WTC11 (cell line): ENCODE measurements around the gene LBHD1. TPM values are rescaled to one million over a fixed set of nuclear protein-coding genes. Genes with fewer than 3 reads are reported as not detected.

Source experiments
- AR ChIP-seq: fragments of 250-450 bp; sonication (Bioruptor Pico); IDR thresholded peaks from 2 replicates; pipeline ENCODE4 v1.9.0; 2021; ENCODE audit warnings: mild to moderate bottlenecking
- ATF1 ChIP-seq: sonication (generic); formaldehyde crosslinking; IDR thresholded peaks from 2 replicates; pipeline ENCODE4 v1.8.1; 2023; ENCODE audit warnings: mild to moderate bottlenecking, moderate library complexity, missing genetic modification reagents
- ATF2 ChIP-seq: sonication (generic); formaldehyde crosslinking; IDR thresholded peaks from 2 replicates; pipeline ENCODE4 v1.8.1; 2022; ENCODE audit warnings: low read depth, missing genetic modification reagents, borderline replicate concordance
- ATF6 ChIP-seq: sonication (generic); formaldehyde crosslinking; IDR thresholded peaks from 2 replicates; pipeline ENCODE4 v1.8.1; 2023; ENCODE audit warnings: mild to moderate bottlenecking, missing genetic modification reagents
- ETV6 ChIP-seq: sonication (generic); formaldehyde crosslinking; IDR thresholded peaks from 2 replicates; pipeline ENCODE4 v1.8.1; 2022; ENCODE audit warnings: mild to moderate bottlenecking, missing genetic modification reagents
- FOXK1 ChIP-seq: sonication (generic); formaldehyde crosslinking; IDR thresholded peaks from 2 replicates; pipeline ENCODE4 v1.8.0; 2022; ENCODE audit warnings: mild to moderate bottlenecking, moderate library complexity, missing genetic modification reagents
- GABPB1 ChIP-seq: sonication (generic); formaldehyde crosslinking; IDR thresholded peaks from 2 replicates; pipeline ENCODE4 v1.8.1; 2023; ENCODE audit warnings: mild to moderate bottlenecking, missing genetic modification reagents
- IRF1 ChIP-seq: sonication (generic); formaldehyde crosslinking; IDR thresholded peaks from 2 replicates; pipeline ENCODE4 v1.8.0; 2023; ENCODE audit warnings: missing genetic modification reagents
- JUN ChIP-seq: sonication (generic); formaldehyde crosslinking; IDR thresholded peaks from 2 replicates; pipeline ENCODE4 v1.8.0; 2023; ENCODE audit warnings: mild to moderate bottlenecking, missing genetic modification reagents
- MLX ChIP-seq: sonication (generic); formaldehyde crosslinking; IDR thresholded peaks from 2 replicates; pipeline ENCODE4 v1.8.1; 2023; ENCODE audit warnings: mild to moderate bottlenecking, missing genetic modification reagents, moderate library complexity
- MXD4 ChIP-seq: fragments of 250-450 bp; sonication (Bioruptor Pico); IDR thresholded peaks from 2 replicates; pipeline ENCODE4 v1.8.0; 2021; ENCODE audit warnings: mild to moderate bottlenecking, moderate library complexity, borderline replicate concordance
- NFATC4 ChIP-seq: fragments of 250-450 bp; sonication (Bioruptor Pico); IDR thresholded peaks from 2 replicates; pipeline ENCODE4 v1.9.0; 2021; ENCODE audit warnings: mild to moderate bottlenecking
- NFE2L1 ChIP-seq: sonication (generic); formaldehyde crosslinking; IDR thresholded peaks from 2 replicates; pipeline ENCODE4 v1.8.1; 2023; ENCODE audit warnings: missing genetic modification reagents
- NR1H2 ChIP-seq: sonication (generic); formaldehyde crosslinking; IDR thresholded peaks from 2 replicates; pipeline ENCODE4 v1.9.0; 2021; ENCODE audit warnings: mild to moderate bottlenecking, moderate library complexity, missing genetic modification reagents
- NR2C2 ChIP-seq: sonication (generic); formaldehyde crosslinking; IDR thresholded peaks from 2 replicates; pipeline ENCODE4 v1.8.0; 2022; ENCODE audit warnings: mild to moderate bottlenecking, missing genetic modification reagents
- NR3C1 ChIP-seq: sonication (generic); formaldehyde crosslinking; conservative IDR thresholded peaks from 2 replicates; pipeline ENCODE4 v1.8.1; 2023; ENCODE audit warnings: low read depth, mild to moderate bottlenecking, missing genetic modification reagents
- RELA ChIP-seq: sonication (generic); formaldehyde crosslinking; IDR thresholded peaks from 2 replicates; pipeline ENCODE4 v1.8.1; 2022; ENCODE audit warnings: missing genetic modification reagents, mild to moderate bottlenecking, borderline replicate concordance
- SMAD4 ChIP-seq: sonication (generic); formaldehyde crosslinking; IDR thresholded peaks from 2 replicates; pipeline ENCODE4 v1.8.0; 2022; ENCODE audit warnings: mild to moderate bottlenecking, missing genetic modification reagents
- SP1 ChIP-seq: sonication (generic); formaldehyde crosslinking; conservative IDR thresholded peaks from 2 replicates; pipeline ENCODE4 v1.8.1; 2022; ENCODE audit warnings: missing genetic modification reagents
- STAT6 ChIP-seq: sonication (generic); formaldehyde crosslinking; conservative IDR thresholded peaks from 2 replicates; pipeline ENCODE4 v1.8.1; 2023; ENCODE audit warnings: mild to moderate bottlenecking, low read depth, missing genetic modification reagents, moderate library complexity
- TEAD1 ChIP-seq: sonication (generic); formaldehyde crosslinking; IDR thresholded peaks from 2 replicates; pipeline ENCODE4 v1.8.0; 2022; ENCODE audit warnings: mild to moderate bottlenecking, missing genetic modification reagents
- USF2 ChIP-seq: sonication (generic); formaldehyde crosslinking; IDR thresholded peaks from 2 replicates; pipeline ENCODE4 v1.8.1; 2023; ENCODE audit warnings: mild to moderate bottlenecking, missing genetic modification reagents, moderate library complexity
- ZBTB43 ChIP-seq: sonication (generic); formaldehyde crosslinking; IDR thresholded peaks from 2 replicates; pipeline ENCODE4 v1.8.1; 2023; ENCODE audit warnings: mild to moderate bottlenecking, missing genetic modification reagents
- ZNF263 ChIP-seq: sonication (generic); formaldehyde crosslinking; IDR thresholded peaks from 2 replicates; pipeline ENCODE4 v1.8.1; 2022; ENCODE audit warnings: low read depth, mild to moderate bottlenecking, moderate library complexity, missing genetic modification reagents
- ZNF396 ChIP-seq: fragments of 250-450 bp; sonication (Bioruptor Pico); IDR thresholded peaks from 2 replicates; pipeline ENCODE4 v1.8.0; 2021; ENCODE audit warnings: mild to moderate bottlenecking, moderate library complexity, borderline replicate concordance
- ZNF423 ChIP-seq: fragments of 250-450 bp; sonication (Bioruptor Pico); IDR thresholded peaks from 2 replicates; pipeline ENCODE4 v2.1.2; 2022; ENCODE audit warnings: mild to moderate bottlenecking, moderate library complexity
- total RNA-seq: library from RNA; stranded (reverse); gene quantifications from 3 replicates; pipeline ENCODE4 v1.2.3, GENCODE V29; 2021

The LBHD1 gene
- total RNA-seq, 1 experiment from 2014 or later: 4.2 TPM

GRCh38 chr11:62621567-62622470 lies 50.2 kb downstream of the LBHD1 start, which contains the start of gene B3GAT3 (continued):
- TF ChIP-seq ATF6 (CRISPR knock-in tag) (no peak), FOXK1 (peak; percentile 84), ETV6 (CRISPR knock-in tag) (peak; percentile 96), NR1H2 (CRISPR knock-in tag) (no peak), ATF1 (peak; percentile 35; the same call in 1 of the 2 replicates), ZNF423 (CRISPR knock-in tag) (0 out of 2 replicates have a peak, but pooled peaks have one; percentile 13), GABPB1 (CRISPR knock-in tag) (peak; percentile 88), SMAD4 (CRISPR knock-in tag) (no peak), AR (CRISPR knock-in tag) (no peak), TEAD1 (CRISPR knock-in tag) (peak; percentile 69; the same call in 1 of the 2 replicates), ZNF263 (no peak), IRF1 (CRISPR knock-in tag) (no peak), STAT6 (CRISPR knock-in tag) (no peak), ZBTB43 (CRISPR knock-in tag) (0 out of 2 replicates have a peak, but pooled peaks have one; percentile 47), JUN (CRISPR knock-in tag) (no peak), USF2 (CRISPR knock-in tag) (peak; percentile 83), ATF2 (CRISPR knock-in tag) (no peak), MLX (no peak), NR2C2 (CRISPR knock-in tag) (no peak), SP1 (peak; percentile 96), NFE2L1 (peak; percentile 74; the same call in 1 of the 2 replicates), RELA (CRISPR knock-in tag) (no peak), MXD4 (CRISPR knock-in tag) (no peak), NR3C1 (CRISPR knock-in tag) (0 out of 2 replicates have a peak, but pooled peaks have one; percentile 43), ZNF396 (CRISPR knock-in tag) (no peak), NFATC4 (0 out of 2 replicates have a peak, but pooled peaks have one; percentile 5)
